Epithelial cell of esophagus (primary cell): ENCODE data around the gene EXOSC10.

Experiments used
- DNase-seq: peaks from one replicate; pipeline ENCODE4 v3.0.0; 2010; ENCODE audit warnings: low read depth
- H3K4me3 ChIP-seq: 2 replicates; pipeline ENCODE4 v1.5.1; 2011; ENCODE audit warnings: mild to moderate bottlenecking, low read length, control low read depth
- TF ChIP-seq, protein P1 (sequence below): IDR thresholded peaks from 2 replicates; pipeline ENCODE4 v1.5.1; 2011; ENCODE audit warnings: low read depth, mild to moderate bottlenecking, low read length, control low read depth, inconsistent platforms; ENCODE audit not compliant: insufficient read depth; ENCODE audit errors: missing control alignments

The EXOSC10 gene

DNA sequence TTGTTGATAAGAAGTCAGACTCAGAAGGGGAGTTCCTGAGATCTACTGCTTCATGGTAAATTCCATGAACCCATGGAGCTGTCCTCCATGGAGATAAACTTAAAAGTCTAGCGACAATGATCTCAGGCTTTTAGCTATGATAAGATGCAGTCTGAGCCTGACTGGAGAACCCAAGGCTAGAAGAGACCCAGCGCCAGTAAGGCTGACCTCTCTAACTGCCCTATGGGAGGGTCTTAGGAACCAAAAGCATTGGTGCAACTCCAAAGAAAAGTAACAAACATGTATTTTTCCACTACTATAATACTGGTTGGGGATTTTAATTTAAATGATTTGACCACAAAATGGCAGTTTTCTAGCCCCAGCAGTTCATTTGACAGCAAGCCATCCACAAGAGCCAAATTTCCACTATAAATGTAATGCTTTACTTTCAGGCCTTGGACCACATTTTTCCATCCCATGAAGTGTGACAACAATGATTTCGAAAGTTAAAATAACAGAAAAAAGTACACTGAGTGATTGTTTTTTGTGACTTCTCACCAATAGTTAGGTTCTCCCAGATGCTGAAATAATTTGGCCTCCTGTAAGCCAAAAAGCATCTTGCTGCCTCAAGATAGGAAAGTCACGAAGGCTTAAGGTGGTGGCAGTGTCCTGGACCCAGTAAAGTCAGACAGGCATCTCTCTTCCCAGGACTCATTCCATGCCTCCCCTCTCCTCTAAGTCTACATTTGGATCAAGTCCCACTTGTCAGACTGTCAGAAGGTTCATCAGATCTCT is 43.1 kb upstream of the EXOSC10 start:
- TF ChIP-seq, protein P1, sequence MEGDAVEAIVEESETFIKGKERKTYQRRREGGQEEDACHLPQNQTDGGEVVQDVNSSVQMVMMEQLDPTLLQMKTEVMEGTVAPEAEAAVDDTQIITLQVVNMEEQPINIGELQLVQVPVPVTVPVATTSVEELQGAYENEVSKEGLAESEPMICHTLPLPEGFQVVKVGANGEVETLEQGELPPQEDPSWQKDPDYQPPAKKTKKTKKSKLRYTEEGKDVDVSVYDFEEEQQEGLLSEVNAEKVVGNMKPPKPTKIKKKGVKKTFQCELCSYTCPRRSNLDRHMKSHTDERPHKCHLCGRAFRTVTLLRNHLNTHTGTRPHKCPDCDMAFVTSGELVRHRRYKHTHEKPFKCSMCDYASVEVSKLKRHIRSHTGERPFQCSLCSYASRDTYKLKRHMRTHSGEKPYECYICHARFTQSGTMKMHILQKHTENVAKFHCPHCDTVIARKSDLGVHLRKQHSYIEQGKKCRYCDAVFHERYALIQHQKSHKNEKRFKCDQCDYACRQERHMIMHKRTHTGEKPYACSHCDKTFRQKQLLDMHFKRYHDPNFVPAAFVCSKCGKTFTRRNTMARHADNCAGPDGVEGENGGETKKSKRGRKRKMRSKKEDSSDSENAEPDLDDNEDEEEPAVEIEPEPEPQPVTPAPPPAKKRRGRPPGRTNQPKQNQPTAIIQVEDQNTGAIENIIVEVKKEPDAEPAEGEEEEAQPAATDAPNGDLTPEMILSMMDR = no peak
- no peak overlapping the region for H3K4me3 ChIP-seq
- no peak for DNase-seq

GRCh38 chr1:11138952-11139351 is 39.3 kb upstream of the EXOSC10 start:
- no peak overlapping the region for H3K4me3 ChIP-seq
- DNase-seq = peak; percentile 44
- TF ChIP-seq, protein P1 = no peak

DNA sequence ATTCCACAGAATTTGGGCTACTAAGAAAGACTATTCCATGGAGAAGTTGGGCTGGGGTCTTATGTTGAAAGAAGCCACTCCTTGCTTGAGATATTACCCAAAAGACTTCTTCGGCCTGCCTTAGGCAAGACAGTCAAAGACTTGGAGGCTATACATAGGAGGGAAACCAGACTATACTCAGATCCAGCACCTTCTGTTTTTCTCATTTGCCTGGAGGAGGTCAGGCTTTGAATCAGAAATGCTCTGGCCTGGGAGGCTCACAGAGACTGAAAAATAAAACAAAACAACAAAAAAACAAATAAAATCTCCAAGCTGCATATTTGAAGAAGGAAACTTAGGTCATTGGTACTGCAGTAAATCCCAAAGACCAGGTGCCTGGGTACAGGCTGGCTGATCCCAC is 38.4 kb upstream of the EXOSC10 start:
- TF ChIP-seq, protein P1 = no peak
- H3K4me3 ChIP-seq = no peak overlapping the region
- no peak for DNase-seq

DNA sequence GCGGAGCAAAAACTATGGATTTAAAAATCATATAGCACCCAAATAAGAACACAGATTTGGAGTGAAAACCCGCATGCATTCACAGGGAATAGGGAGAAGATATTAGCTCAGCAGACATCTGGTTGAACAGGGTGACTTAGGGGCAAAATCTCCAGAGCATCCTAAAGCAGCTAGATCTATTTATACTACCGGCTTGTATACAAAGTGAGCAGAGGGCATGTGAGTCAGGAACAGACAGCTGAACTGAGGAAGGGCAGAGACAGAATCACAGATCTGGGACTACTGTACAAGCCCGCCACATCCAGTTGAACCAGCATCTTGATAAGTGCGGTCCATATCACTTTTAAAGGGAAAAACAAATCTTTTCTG is 35.2 kb upstream of the EXOSC10 start:
- TF ChIP-seq, protein P1 = no peak
- no peak for DNase-seq
- no peak overlapping the region for H3K4me3 ChIP-seq

DNA sequence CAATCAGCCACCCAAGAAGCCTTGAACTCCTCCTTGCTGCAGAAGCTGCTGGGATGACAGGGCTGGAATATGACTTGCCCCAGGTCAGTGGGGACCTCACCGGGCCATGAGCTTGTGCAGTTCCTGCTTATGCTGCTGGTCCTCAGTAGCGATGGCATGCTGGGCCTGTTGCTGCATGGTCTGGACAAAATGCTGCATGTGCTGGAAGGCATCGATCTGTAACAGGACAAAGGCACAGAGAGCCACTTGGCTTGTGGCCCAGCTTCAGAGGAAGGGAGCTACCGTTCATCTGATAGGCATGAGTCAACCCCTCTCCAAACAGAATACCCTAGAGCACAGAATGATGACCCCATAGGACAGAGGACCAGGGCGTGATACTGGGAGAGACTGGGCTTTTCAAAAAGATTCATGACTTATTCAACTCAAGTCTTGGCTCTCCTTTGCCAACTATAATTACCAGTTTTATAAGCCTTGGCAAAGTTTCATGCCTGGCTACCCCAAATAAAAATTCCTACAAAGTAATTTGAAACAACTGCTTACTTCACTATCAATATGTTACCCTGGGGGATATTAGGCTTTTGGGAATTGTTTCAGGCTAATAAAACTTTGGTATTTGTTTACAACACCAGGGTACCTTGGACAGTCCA is 34.7 kb upstream of the EXOSC10 start:
- H3K4me3 ChIP-seq = no peak overlapping the region
- TF ChIP-seq, protein P1 = no peak
- peak; percentile 68 for DNase-seq

DNA sequence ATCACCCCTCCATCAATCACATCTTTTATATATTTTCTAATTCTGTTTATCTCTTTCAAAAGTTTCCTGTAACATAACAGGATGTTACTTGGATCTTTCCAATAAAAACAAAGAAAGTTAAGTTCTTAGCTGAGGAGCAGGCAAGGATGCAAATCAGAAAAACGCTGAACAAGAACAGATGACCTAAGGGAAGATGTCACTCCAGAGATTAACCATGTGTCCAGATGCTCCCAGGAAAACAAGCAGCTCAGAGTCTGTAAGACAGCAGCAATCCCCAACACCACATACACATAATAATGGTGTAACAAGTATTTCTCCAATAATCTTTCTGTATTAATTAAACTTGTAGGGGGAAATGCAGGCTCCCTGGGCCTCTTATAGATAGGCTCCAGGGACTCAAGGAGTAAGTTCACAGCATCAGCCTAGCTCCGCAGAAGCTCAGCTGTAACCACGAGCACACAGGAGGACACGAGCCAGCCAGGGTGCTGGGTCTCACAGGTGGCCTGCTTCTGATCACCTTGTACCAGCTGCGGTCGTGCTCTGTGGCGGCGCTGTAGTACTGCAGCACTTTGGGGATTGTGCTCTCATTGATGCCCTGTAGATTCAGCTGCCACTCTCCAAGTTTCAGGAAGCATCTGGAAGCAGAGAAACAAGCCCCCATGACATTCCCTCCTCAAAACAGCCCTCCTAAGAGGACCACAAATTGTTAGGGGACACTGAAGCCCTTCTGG is 33.1 kb upstream of the EXOSC10 start:
- no peak overlapping the region for H3K4me3 ChIP-seq
- DNase-seq = no peak
- TF ChIP-seq, protein P1 = no peak
